Right hindlimb (tissue), 1 donor: ENCODE results near the gene SERAC1.

Source experiments
- DNase-seq: peaks from one replicate; pipeline ENCODE4 v3.0.0-alpha.2; 2018

SERAC1 gene

DNA sequence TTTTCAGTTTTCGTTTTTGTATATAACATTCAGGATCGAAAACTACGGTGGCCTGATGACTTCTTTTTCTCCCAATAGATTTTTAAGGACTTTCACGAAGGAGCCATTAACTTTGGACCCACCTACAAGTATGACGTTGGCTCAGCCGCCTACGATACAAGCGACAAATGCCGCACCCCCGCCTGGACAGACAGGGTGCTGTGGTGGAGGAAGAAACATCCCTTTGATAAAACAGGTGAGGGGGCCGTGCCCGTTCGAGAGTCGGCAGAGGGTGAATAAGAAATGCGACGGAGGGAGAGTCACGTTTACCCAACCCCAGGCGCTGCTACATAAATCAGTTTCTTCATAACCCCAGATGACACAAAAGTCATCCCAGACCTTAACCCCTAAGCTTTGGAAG lies 91.5 kb downstream of the SERAC1 start:
- no peak for DNase-seq

DNA sequence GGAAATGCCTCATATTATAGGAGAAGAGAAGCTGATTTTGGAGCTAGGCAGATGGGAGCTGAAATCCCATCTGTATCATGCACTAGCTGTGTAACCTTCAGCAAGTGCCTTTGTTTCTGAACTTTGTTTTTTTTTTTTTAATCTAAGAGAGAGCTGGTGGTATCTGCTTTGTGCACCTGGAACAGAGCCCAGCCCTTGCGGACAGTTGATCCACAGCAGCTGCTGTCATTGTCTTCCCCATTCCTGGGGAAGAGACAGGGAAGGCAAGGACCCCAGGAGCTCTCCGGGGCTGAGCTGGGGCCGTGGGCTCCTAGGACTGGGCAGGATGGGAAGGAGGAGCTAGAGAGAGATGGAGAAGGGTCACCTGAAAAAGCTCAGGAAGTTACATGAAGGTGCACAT lies 94.3 kb downstream of the SERAC1 start:
- no peak for DNase-seq

DNA sequence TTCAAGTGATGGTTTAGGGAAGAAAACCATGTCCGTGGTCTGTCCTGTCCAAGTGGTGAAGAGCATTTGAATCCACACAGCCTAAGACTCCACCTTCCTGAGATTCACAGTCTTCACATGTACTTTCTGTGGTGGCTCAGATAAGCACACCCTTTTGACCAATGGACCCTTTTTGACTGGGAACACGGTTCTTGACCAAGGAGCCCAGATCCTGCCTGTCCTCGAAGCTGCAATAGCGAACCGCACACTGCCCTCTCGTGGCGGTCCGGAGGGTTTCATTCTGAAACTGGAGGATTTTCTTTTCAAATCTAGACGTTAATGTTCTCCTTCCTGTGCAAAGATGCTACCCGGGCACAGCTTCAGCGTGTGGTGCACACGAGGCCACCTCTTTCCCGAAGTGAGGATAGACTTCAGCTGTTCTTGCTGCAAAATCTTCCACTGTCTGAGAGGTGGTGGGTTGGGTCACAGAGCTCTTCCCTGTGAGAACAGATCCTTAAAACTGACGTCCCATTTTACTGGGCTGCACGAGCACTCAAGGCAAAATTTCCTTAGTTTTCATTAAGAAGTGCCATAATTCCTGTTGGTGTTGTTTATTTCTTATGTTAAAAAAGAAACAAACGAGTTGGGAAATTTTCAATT lies 95.9 kb downstream of the SERAC1 start:
- DNase-seq, result peak; percentile 81

DNA sequence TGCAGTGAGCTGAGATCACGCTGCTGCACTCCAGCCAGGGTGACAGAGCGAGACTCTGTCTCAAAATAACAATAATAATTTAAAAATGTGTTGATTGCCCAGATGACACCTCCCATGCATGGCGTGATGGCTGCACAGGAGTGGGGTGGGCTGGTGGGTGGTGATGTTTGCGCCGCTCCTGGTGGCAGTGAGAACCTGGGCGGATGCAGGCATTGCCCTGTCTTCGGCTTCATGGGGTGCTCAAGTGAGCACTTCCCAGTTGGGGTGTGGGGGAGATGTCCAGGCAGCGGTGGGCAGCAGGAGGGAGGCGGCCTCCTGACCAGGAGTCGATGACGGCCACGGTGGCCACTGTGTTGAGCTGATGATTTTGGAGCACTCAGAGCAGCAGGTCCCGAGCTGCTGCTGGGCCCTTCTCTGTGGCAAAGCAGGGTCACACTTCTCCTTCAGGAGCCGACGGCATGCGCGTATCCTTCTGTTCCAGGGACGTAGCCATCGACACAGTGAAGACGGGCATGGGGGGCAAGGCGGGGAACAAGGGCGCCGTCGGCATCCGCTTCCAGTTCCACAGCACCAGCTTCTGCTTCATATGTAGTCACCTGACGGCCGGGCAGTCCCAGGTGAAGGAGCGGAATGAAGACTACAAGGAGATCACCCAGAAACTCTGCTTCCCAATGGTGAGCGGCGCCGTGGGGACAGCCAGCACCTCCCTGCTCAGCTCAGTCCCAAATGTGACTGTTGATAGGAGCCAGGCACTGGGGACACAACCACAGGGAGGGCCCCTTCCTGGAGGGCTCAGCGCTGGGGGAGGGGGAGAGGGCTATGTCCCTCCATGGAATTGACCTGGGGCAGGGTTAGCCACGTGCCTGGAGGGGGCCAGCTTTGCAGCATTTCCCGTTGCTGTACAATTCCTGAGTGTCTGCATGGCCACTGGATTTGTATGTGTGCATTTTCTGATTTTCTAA lies 96.7 kb downstream of the SERAC1 start:
- no peak for DNase-seq

DNA sequence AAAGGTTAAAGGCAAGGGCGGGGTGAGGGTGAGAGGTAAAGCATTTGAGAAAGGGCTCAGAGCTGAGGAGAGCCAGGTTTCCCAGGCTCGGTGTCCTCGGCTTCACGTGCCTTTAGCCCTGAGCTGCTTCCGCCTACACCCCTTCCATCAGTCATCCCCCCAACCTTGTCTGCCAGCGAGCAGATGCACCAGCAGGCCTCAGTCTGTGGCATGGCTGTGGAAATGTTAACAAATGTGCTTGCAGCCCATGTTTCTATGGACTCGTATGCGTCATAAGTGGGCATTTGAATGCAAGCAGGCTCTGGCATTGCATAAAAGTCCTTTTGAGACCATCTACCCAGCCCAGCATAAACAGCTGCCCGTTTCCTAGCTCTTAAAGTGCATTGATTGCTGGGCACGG lies 97.5 kb downstream of the SERAC1 start:
- DNase-seq, result no peak

DNA sequence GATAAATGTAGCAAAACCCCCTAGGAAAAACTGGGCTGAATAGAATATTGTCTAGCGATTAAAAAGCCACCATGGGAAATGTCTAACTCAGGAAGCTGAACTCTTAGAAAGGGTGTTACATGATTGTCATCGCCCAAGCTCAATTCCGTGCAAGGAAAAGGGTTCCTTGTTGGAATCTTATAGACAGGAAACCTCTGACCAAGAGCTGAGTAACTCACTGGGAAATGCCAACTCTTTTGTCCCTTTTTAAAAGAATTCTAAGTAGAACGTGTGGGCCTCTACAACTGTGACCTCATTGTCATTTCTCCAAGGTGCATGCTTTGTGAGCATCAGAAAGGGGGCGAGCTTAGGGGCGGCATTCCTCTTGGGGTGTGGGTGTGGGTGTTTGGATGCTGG lies 98.3 kb downstream of the SERAC1 start:
- no peak for DNase-seq

DNA sequence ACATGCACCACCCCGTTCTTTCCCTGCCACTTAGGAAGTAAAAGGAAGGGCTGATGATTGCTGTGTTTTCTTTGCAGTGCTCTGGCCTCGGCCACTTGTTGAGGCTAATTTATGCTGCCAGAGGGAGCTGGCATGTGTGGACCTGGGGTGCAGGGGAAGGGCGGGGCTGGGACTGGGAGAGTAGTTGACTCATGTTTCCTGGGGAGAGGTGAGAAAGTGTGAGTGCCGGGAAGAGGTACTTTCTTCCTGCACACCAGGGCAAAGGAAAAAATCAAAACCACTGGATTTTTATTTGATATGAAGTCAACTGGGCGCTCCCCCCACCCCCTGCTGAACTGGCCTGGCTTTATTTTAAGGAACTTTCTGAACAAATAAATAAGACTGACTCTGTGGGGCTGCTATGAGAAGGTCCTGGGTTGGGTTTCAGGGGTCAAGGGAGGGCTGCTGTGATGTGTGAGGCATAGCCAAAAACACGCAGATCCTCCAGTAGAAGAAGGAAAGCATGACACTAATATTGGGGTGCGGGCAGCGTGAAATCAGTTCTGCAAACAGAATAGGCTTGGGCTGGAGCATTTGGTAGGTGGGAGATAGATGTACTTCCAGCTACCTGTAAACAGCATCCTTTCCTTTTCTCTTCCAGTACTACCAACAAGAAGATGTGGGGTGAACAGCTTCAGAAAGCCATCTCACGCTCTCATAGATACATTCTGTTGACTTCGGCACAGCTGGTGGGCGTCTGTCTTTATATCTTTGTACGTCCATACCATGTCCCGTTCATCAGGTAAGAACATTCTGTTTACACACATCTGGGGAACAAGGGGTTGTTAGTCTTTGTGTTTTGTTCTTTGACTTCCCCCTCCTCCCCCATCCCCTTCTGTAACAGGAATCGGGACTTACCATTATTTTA lies 98.9 kb downstream of the SERAC1 start:
- no peak for DNase-seq

DNA sequence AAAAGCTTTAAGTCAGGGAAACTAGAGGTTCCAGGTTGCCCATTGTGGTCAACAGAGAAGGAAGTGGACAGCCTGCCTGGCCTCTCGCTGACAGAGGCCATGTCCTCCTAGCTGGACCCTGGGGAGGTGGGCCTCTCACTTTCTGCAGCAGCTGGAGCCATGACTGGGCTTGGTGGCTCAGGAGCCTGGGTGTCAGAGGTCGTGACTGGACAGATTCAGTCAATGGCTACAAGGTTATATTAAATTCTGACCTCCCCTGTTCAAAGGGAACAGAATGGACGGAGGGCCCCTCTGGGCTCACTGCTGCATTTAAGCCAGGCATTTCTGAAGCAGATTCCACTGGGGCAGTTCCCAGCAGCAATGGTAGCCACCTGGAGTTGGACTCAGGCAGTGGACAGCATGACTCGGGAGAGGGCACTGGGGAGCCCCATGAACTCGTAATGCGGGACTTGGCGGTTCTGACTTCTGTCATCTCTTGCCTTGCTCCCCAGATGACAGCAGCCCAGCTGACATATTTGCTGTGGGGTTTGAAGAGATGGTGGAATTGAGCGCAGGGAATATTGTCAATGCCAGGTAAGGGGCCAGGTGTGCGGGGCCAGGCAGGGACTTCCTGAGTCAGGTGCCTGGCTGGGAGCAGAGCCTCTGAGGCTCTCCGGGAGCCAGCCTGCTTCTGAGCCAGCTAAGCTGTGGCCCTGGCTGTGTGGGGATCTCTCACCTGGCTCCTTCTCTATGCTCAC lies 99.7 kb downstream of the SERAC1 start:
- DNase-seq, result no peak

DNA sequence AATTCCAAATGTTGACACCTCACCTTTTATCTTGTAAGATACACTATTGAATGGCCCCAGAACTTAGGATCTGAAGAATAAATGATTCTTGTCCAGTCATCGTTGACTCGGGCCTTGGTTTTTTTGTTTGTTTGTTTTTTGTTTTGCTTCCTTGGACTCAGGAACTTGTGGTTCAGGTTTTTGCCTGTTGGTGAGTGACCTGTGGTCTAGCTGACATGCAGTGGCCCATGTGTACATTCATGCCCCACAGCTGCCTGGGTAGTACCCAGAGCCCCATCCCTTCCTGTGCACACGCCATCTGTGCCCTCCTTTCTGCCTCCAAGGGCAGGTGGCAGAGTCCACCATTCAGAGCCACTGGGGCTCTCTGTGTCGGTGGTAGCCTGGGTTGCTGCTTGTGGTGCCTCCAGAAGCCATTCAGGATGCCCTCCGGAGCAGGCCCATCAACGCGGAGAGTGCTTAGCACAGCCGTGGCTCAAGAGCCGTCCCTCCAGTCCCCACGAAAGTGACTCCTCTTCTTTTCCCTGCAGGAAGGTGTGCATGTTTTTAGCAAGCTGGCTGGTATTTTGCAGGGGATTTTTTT lies 100.5 kb downstream of the SERAC1 start:
- DNase-seq, result no peak

DNA sequence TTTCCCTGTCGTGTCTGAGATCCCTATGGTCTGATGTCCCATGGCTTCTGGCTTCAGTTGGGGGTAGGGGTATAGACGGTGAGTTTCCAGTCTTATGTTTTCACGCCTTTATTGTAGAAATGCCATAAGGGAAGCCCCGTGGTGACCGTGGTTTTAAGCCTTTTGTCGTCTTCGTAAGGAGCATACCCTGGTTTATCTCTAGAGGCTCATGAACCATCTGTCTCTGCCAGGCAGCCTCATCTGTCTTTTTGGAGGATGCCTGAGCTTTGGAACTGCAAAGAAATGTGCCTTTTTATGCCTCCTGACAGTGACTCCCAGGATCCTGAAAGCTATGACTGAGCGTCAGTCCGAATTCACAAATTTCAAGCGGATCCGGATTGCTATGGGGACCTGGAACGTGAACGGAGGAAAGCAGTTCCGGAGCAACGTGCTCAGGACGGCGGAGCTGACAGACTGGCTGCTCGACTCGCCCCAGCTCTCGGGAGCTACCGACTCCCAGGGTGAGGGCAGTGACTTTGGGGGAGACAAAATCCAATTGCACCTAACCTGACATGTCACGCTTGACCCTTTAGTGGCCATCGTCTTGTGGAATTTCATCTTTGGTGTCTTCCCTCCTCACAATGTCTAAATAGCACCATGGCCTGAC lies 101.8 kb downstream of the SERAC1 start:
- DNase-seq, result no peak

DNA sequence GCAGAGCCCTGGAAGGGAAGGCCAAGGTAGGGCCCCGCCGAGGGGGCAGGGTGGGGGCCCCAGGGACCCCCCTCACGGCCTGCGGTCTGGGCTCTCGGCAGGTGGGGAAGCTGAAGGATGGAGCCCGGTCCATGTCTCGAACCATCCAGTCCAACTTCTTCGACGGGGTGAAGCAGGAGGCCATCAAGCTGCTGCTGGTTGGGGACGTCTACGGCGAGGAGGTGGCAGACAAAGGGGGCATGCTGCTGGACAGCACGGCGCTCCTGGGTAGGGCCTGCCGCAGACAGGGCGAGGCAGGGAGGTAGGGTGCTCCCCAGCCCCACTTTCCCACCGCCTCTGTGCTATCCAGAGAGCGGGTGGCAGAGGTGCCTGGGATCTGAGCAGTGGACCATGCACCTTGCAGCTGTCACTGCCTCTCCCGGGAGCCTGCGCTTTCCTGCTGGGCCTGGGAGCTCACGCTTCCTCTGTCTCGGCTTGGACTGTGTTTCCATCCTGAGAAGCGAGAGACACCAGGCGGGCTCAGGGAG lies 103.3 kb downstream of the SERAC1 start:
- DNase-seq, result no peak

DNA sequence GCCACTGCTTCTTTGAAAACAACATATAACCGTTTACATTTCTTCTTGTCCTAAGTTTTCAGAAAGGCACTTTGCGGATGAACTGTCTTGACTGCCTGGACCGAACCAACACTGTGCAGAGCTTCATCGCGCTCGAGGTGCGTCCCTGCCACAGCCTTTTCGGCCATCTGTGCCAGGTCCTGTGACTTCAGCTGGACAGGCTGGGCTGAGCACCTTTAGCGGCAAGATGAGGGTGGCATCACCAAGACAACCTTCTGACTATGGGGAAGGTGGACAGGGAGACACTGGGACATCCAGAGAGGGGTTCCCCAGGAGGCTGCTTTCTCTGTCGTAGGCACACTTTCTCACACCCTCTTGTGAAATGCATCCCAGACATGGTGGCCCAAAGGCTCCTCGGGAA lies 104.3 kb downstream of the SERAC1 start:
- no peak for DNase-seq

DNA sequence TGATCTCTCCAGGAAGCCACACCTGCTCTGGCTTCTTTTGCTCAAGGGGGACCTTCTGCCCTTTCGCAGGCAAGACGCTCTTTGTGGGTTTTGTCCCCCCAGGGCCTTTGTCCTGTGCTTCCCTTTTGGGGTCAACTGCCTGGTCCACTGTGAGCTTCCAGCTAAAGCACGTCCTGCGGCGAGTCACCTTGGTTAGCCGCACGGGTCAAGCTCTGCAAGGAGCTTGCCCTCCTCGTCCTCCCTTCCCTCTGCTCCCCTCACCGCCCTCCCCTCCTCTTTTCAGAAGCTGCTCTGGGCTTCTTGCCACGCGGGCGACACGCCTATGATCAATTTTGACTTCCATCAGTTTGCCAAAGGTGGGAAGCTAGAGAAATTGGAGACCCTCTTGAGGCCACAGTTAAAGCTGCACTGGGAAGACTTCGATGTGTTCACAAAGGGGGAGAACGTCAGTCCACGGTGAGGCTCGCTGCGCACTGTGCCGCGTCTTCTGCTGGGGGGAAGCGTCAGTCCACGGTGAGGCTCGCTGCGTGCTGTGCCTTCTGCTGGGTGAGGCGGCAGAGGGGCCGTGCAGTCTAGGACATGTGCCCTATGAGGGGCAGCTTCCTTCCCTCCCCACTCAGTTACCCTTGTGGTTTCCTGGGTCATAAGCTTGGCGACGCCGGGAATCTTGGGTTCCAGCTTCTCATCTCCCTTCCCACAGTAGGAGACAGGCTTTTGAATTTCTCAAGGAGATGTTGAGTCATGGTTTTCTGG lies 106.2 kb downstream of the SERAC1 start:
- peak; percentile 48 for DNase-seq

DNA sequence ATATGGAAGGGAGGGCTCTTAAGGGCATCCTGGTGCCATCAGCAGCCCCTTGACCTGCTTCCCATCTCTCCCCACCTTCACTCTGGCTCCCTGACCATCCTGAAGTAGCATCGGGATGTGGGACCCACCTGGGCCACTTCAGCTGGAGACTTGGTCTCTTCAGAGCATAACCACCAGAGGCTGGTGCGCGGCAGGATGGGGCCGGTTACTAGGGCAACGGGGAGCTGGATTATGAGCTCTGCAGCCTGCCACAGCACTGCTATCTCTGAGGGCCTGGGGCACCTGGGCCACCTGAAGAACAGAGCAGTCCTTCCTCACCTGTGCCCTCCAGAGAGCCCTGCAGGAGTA lies 106.7 kb downstream of the SERAC1 start:
- DNase-seq, result no peak

DNA sequence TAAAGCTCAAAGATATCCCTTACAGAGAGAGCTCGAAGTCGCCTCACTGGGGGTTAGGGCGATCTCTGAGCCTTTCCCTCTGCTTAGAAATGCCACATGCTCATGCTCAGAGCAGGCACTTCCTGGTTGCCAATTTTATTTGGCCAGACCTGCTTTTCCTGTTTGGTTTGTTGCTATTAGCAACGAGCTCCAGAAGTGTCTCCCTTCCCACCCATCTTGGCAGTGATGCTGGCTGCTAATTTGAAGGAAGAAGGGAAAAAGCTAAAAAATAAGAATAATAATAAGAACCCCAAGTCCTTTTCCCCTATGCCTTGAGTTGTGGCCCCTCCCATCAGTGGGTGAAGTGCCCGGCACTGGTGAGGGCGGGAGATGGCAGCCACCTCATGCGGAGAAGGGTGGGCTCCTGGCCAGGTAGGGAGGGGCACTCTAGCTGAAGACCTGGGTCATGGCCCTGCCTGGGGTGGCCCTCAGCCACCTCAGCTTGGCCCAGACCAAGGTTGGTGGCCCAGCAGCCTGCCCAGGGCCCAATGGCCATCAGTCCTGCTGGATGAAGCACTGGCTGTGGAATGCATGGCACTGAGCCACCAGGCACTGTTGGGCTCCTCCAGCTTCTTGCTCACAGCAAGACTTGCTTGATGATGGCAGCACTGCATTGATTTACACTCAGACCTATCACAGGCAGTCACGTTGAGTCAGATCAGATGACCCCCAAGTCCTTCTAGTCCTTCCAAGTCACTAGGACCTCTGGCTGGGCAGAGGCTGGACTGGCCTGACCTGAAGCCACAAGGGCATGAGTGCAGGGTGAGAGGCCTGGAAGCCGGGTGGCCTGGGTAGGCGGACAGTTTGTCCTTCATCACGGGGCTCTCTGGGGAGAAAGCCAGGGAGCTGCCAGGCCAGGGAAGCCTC lies 107.4 kb downstream of the SERAC1 start:
- DNase-seq, result peak; percentile 89
